Activated CD4-positive, alpha-beta T cell treated with anti-CD3 and anti-CD28 coated beads, Interleukin-2, amount 10 ng/mL, durations not matched to agents 7 days and 5 days (primary cell): Measurements from ENCODE around the gene SEPHS2. TPM values are rescaled to one million over a fixed set of nuclear protein-coding genes. Genes with fewer than 3 reads are reported as not detected.
A peak's percentile ranks its signal among the peaks of the same experiment; 100 is the strongest.

Experiments
- CTCF ChIA-PET: fragments of 350-600 bp; sonication (Branson Sonifier 250); formaldehyde crosslinking; loops from one replicate; lab custom pipeline; 2021; ENCODE audit warnings: antibody characterized with exemption; lab: Charles Lee
- POLR2A ChIA-PET: fragments of 350-600 bp; sonication (Branson Sonifier 250); formaldehyde crosslinking; loops from one replicate; lab custom pipeline; 2021; ENCODE audit warnings: antibody characterized with exemption; lab: Charles Lee
- DNase-seq: peaks from one replicate; pipeline ENCODE4 v3.0.0-alpha.2; 2020
- H3K27ac Mint-ChIP-seq: one replicate; pipeline ENCODE4 v1.8.0; 2021; ENCODE audit warnings: mild to moderate bottlenecking, moderate library complexity, mixed read lengths
- H3K27me3 Mint-ChIP-seq: one replicate; pipeline ENCODE4 v1.8.0; 2021; ENCODE audit warnings: mixed read lengths
- H3K36me3 Mint-ChIP-seq: one replicate; pipeline ENCODE4 v1.8.0; 2021; ENCODE audit warnings: low read depth, mixed read lengths
- H3K4me1 Mint-ChIP-seq: one replicate; pipeline ENCODE4 v1.8.0; 2021; ENCODE audit warnings: mixed read lengths
- H3K4me3 Mint-ChIP-seq: one replicate; pipeline ENCODE4 v1.8.0; 2021; ENCODE audit warnings: mild to moderate bottlenecking, moderate library complexity, mixed read lengths
- H3K9me3 Mint-ChIP-seq: one replicate; pipeline ENCODE4 v1.8.0; 2021; ENCODE audit warnings: mixed read lengths
- total RNA-seq, 2 experiments: library from RNA; stranded (reverse); gene quantifications; one replicate each; pipeline ENCODE4 v1.2.3, GENCODE V29; 2021

The SEPHS2 gene
- total RNA-seq: 10 to 100 TPM; 52.2 to 58.9 TPM

- DNase-seq: peak; percentile 97
- Mint-ChIP-seq H3K4me3 (peak within 1 kb of the TSS; percentile 88), H3K27me3 (no peaks in the 10 kb centered on the region), H3K27ac (peak within 1 kb of the TSS; percentile 94), H3K9me3 (no peaks in the 10 kb centered on the region), H3K36me3 (peaks cover 32% of the 10 kb centered on the region), H3K4me1 (peaks cover 60% of the 10 kb centered on the region)
- CTCF ChIA-PET: interaction anchor here (1.1 to 2.4 kb wide), 4 partner anchors 10 to 35 kb away, joined by 3 to 9 read pairs (median 6); no protein-coding TSS in a partner anchor
- POLR2A ChIA-PET: interaction anchor here (1.0 kb wide), 1 partner anchor 26 kb away, joined by 3 read pairs; no protein-coding TSS in a partner anchor
These were observed at the start of gene SEPHS2 for GRCh38 chr16:30445408-30446202. TSS of gene SEPHS2 (minus strand) at chr16:30445874. CDS start at chr16:30445727, 147 bp downstream.

GRCh38 chr16:30494709-30495108 is 49.0 kb upstream of the SEPHS2 start:
- ChIA-PET CTCF (interaction anchor here (1.1 to 3.6 kb wide), 3 partner anchors 16 to 65 kb away, joined by 4 to 17 read pairs (median 4); partner anchors contain the start of gene DCTPP1), POLR2A (no interaction called here)
- H3K27ac Mint-ChIP-seq: no peak overlapping the region
- no peaks in the 10 kb centered on the region for H3K27me3 Mint-ChIP-seq
- no peaks in the 10 kb centered on the region for H3K9me3 Mint-ChIP-seq
- H3K36me3 Mint-ChIP-seq: peaks cover 56% of the 10 kb centered on the region
- H3K4me1 Mint-ChIP-seq: peaks cover 37% of the 10 kb centered on the region
- no peak for DNase-seq
- no peak overlapping the region for H3K4me3 Mint-ChIP-seq

- Mint-ChIP-seq H3K27me3 (no peaks in the 10 kb centered on the region), H3K4me3 (no peak overlapping the region), H3K9me3 (no peaks in the 10 kb centered on the region), H3K27ac (no peak overlapping the region), H3K36me3 (peaks cover 58% of the 10 kb centered on the region), H3K4me1 (peaks cover 43% of the 10 kb centered on the region)
- ChIA-PET POLR2A (no interaction called here), CTCF (interaction anchor here (1.2 to 1.3 kb wide), 2 partner anchors 12 to 42 kb away, joined by 3 to 4 read pairs; no protein-coding TSS in a partner anchor)
- no peak for DNase-seq
These were observed 48.3 kb upstream of the SEPHS2 start for GRCh38 chr16:30493941-30494488.

- Mint-ChIP-seq H3K36me3 (peaks cover 65% of the 10 kb centered on the region), H3K27me3 (no peaks in the 10 kb centered on the region), H3K27ac (peak overlapping the region; percentile 82), H3K4me1 (peaks cover 50% of the 10 kb centered on the region), H3K4me3 (no peak overlapping the region), H3K9me3 (no peaks in the 10 kb centered on the region)
- ChIA-PET CTCF (interaction anchor here (1.0 to 1.6 kb wide), 3 partner anchors 16 to 43 kb away, joined by 3 to 5 read pairs (median 4); partner anchors contain the start of gene ZNF747), POLR2A (interaction anchor here (0.6 kb wide), 1 partner anchor 205 kb away, joined by 3 read pairs; no protein-coding TSS in a partner anchor)
- DNase-seq: peak; percentile 20
These were observed 46.2 kb upstream of the SEPHS2 start for GRCh38 chr16:30491744-30492308.

- POLR2A ChIA-PET: no interaction called here
- Mint-ChIP-seq H3K27me3 (no peaks in the 10 kb centered on the region), H3K27ac (peak overlapping the region; percentile 1), H3K9me3 (no peaks in the 10 kb centered on the region), H3K4me1 (peaks cover 51% of the 10 kb centered on the region), H3K4me3 (no peak overlapping the region), H3K36me3 (peaks cover 67% of the 10 kb centered on the region)
- CTCF ChIA-PET: interaction anchor here (0.6 to 1.6 kb wide), 8 partner anchors 16 to 420 kb away, joined by 3 to 5 read pairs (median 4); partner anchors contain the start of genes DCTPP1 and ZNF747
- no peak for DNase-seq
These were observed 45.6 kb upstream of the SEPHS2 start for GRCh38 chr16:30491229-30491628.

GRCh38 chr16:30490210-30490609 is 44.5 kb upstream of the SEPHS2 start:
- CTCF ChIA-PET: interaction anchor here (0.6 to 1.6 kb wide), 4 partner anchors 15 to 138 kb away, joined by 3 to 5 read pairs (median 4); partner anchors contain the start of gene DCTPP1
- no peak overlapping the region for H3K4me3 Mint-ChIP-seq
- no peaks in the 10 kb centered on the region for H3K27me3 Mint-ChIP-seq
- H3K9me3 Mint-ChIP-seq: no peaks in the 10 kb centered on the region
- peaks cover 51% of the 10 kb centered on the region for H3K4me1 Mint-ChIP-seq
- POLR2A ChIA-PET: no interaction called here
- H3K36me3 Mint-ChIP-seq: peaks cover 71% of the 10 kb centered on the region
- DNase-seq: no peak
- no peak overlapping the region for H3K27ac Mint-ChIP-seq

- H3K4me1 Mint-ChIP-seq: peaks cover 51% of the 10 kb centered on the region
- H3K4me3 Mint-ChIP-seq: no peak overlapping the region
- CTCF ChIA-PET: interaction anchor here (0.7 to 3.1 kb wide), 5 partner anchors 8 to 200 kb away, joined by 3 to 11 read pairs (median 3); no protein-coding TSS in a partner anchor
- DNase-seq: no peak
- POLR2A ChIA-PET: no interaction called here
- peaks cover 69% of the 10 kb centered on the region for H3K36me3 Mint-ChIP-seq
- H3K27me3 Mint-ChIP-seq: no peaks in the 10 kb centered on the region
- no peaks in the 10 kb centered on the region for H3K9me3 Mint-ChIP-seq
- peak overlapping the region; percentile 19 for H3K27ac Mint-ChIP-seq
These were observed 43.3 kb upstream of the SEPHS2 start for GRCh38 chr16:30488764-30489605.

- H3K4me1 Mint-ChIP-seq: peaks cover 63% of the 10 kb centered on the region
- no peaks in the 10 kb centered on the region for H3K9me3 Mint-ChIP-seq
- no peak overlapping the region for H3K27ac Mint-ChIP-seq
- peaks cover 75% of the 10 kb centered on the region for H3K36me3 Mint-ChIP-seq
- H3K27me3 Mint-ChIP-seq: no peaks in the 10 kb centered on the region
- ChIA-PET POLR2A (no interaction called here), CTCF (interaction anchor here (0.7 to 3.1 kb wide), 5 partner anchors 9 to 56 kb away, joined by 3 to 11 read pairs (median 4); partner anchors contain the start of gene DCTPP1)
- no peak overlapping the region for H3K4me3 Mint-ChIP-seq
- no peak for DNase-seq
These were observed 40.3 kb upstream of the SEPHS2 start for GRCh38 chr16:30485818-30486436.

GRCh38 chr16:30484887-30485286 is 39.2 kb upstream of the SEPHS2 start:
- peaks cover 63% of the 10 kb centered on the region for H3K4me1 Mint-ChIP-seq
- H3K4me3 Mint-ChIP-seq: no peak overlapping the region
- no peaks in the 10 kb centered on the region for H3K27me3 Mint-ChIP-seq
- no peak for DNase-seq
- CTCF ChIA-PET: interaction anchor here (2.2 kb wide), 1 partner anchor 55 kb away, joined by 5 read pairs; the partner anchor contains the start of gene DCTPP1
- H3K36me3 Mint-ChIP-seq: peaks cover 75% of the 10 kb centered on the region
- H3K27ac Mint-ChIP-seq: no peak overlapping the region
- POLR2A ChIA-PET: interaction anchor here (0.8 kb wide), 1 partner anchor 11 kb away, joined by 3 read pairs; no protein-coding TSS in a partner anchor
- no peaks in the 10 kb centered on the region for H3K9me3 Mint-ChIP-seq

GRCh38 chr16:30482366-30482765 is 36.7 kb upstream of the SEPHS2 start:
- DNase-seq: no peak
- Mint-ChIP-seq H3K4me1 (peaks cover 65% of the 10 kb centered on the region), H3K27ac (peak overlapping the region; percentile 74), H3K36me3 (peaks cover 76% of the 10 kb centered on the region), H3K4me3 (no peak overlapping the region), H3K27me3 (no peaks in the 10 kb centered on the region), H3K9me3 (no peaks in the 10 kb centered on the region)
- POLR2A ChIA-PET: no interaction called here
- CTCF ChIA-PET: interaction anchor here (0.6 to 1.3 kb wide), 2 partner anchors 11 to 62 kb away, joined by 3 to 4 read pairs; no protein-coding TSS in a partner anchor

GRCh38 chr16:30481381-30481780 is 35.7 kb upstream of the SEPHS2 start:
- ChIA-PET POLR2A (interaction anchor here (0.6 to 0.7 kb wide), 2 partner anchors 17 to 23 kb away, joined by 3 to 4 read pairs; no protein-coding TSS in a partner anchor), CTCF (interaction anchor here (0.7 to 2.2 kb wide), 9 partner anchors 12 to 129 kb away, joined by 3 to 9 read pairs (median 4); partner anchors contain the start of gene SEPHS2)
- no peaks in the 10 kb centered on the region for H3K9me3 Mint-ChIP-seq
- H3K27ac Mint-ChIP-seq: no peak overlapping the region
- no peaks in the 10 kb centered on the region for H3K27me3 Mint-ChIP-seq
- no peak for DNase-seq
- H3K4me3 Mint-ChIP-seq: no peak overlapping the region
- peaks cover 83% of the 10 kb centered on the region for H3K36me3 Mint-ChIP-seq
- peaks cover 72% of the 10 kb centered on the region for H3K4me1 Mint-ChIP-seq
